Left renal cortex interstitium (tissue), 4 donors: Measurements from ENCODE around the gene GPR52. TPM values are rescaled to one million over a fixed set of nuclear protein-coding genes. Genes with fewer than 3 reads are reported as not detected.

Source experiments
- DNase-seq, 4 donors: peaks; one replicate each; pipeline ENCODE4 v3.0.0-alpha.2; 2013; ENCODE audit warnings: low read depth in 4 of 4, low spot score in 2 of 4, missing footprints in 1 of 4
- polyA plus RNA-seq, 4 donors: library from polyadenylated mRNA; unstranded; fragments of 120-200 nt; gene quantifications; one replicate each; pipeline ENCODE4 v1.2.1, GENCODE V29; 2013; ENCODE audit not compliant: insufficient read length in 4 of 4

The GPR52 gene
- polyA plus RNA-seq, 4 donors: not detected

DNA sequence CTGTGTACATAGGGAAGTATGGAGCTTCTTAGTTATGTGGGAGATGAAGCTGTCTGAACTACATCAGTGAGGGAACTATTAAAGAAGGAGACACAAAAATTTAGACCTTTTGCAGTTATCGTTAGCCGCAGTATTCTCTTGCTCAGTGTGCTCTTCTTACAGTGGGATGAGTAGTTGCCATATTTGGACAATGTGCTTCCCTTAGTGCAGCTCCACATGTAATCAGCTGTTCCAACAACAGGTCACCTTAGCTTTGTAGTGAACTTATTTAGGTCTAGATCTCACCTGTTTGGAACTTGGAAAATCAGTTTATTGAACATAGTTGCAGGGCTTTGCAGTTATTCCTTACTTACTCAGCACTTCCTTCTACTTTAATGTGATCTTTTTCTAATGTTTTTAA is 18.1 kb downstream of the GPR52 start:
- DNase-seq: no peak

DNA sequence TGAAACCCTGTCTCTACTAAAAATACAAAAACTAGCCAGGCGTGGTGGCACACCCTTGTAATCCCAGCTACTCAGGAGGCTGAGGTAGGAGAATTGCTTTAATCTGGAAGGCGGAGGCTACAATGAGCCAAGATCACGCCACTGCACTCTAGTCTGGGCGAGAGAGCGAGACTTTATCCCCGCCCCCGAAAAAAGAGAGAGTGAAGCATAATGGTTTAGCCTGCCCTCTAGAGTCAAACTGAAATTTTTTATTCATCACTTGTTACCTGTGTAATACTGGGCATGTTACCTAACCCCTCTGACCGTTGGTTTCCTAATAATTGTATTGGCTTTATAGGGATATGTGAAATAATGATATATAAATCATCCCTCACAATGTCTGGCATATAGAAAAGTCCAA is 18.8 kb downstream of the GPR52 start:
- no peak for DNase-seq

GRCh38 chr1:174469052-174469451 is 21.3 kb downstream of the GPR52 start:
- DNase-seq: no peak

DNA sequence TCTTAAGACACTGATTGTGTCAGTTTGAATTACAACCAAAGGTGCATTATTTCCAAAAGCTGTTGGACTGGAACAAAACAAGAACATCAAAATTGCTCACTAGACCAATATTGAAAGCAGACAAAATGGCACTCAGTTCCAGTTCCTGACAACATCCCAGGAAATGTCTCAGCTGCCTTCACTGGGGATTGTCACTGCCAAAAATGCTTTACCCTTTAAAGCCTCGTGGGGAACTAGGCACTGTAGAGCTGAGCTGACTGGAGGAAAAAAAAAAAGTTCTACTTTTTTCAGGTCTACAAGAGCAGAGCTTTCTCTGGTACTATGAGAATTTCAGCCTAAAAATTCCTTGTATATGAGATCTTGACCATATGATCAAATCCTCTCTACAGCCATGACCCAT is 21.9 kb downstream of the GPR52 start:
- no peak for DNase-seq

GRCh38 chr1:174479281-174479680 is 31.5 kb downstream of the GPR52 start:
- DNase-seq: no peak

- no peak for DNase-seq
Observed at GRCh38 chr1:174480324-174480723, 32.6 kb downstream of the GPR52 start.

DNA sequence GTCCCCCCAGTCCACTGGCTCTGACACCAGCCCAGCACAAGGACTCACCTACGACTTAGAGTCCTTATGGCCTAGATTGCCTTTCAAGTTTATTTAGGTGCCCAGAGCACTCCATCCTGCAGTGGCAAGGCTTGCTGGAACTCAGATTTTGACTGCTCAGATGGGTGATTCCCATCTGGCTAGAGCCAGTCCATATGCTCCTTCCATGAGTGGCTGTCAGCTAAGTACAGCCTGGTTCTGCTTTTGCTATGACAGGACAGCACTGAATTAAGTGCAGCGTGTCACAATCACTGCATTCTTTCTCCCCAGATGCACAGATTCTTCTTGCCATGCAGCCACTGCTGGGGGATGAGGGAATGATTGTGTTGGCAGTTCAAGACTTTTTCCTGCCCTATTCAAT is 43.8 kb downstream of the GPR52 start:
- no peak for DNase-seq

DNA sequence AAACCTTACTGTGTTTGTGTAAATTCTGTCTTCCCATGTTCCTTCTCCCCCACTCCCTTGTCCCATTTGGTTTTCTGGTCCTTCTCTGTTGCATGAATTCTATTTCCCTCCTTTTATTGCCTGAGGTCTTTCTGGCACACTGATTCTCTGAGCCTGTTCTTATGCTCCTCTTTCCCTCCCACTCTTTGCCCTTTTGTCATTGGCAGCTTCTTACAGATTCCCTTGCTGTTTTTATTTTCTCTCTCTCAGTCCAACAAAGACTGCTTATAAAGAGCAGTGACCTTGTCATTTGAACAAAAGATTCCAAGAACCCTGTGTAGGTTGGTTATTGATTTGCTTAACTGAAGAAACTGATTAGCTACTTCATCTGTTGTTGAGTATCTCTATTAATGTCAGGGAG is 49.7 kb downstream of the GPR52 start:
- no peak for DNase-seq
